GM18517 (cell line): ENCODE data around the gene MGST3.
"Not testable (repeated sequence)": the region's sequence is repeated elsewhere in the genome, so short reads cannot be mapped to it uniquely, and the experiment has no call there.

Experiments used
- ATAC-seq: cut with Tn5 transposase; IDR thresholded peaks from one replicate; pipeline ENCODE4 v1.9.1; 2021; ENCODE audit warnings: mild to moderate bottlenecking, moderate library complexity; ENCODE audit not compliant: unreplicated experiment

The MGST3 gene

GRCh38 chr1:165648919-165649572, 18.0 kb downstream of the MGST3 start:
- no peak for ATAC-seq

- no peak for ATAC-seq
These were observed 20.1 kb downstream of the MGST3 start for GRCh38 chr1:165650981-165651625.

- ATAC-seq = not testable (repeated sequence)
These were observed 27.9 kb downstream of the MGST3 start for GRCh38 chr1:165658766-165659580.

- no peak for ATAC-seq
These were observed 28.5 kb downstream of the MGST3 start for GRCh38 chr1:165659581-165659895.

GRCh38 chr1:165661703-165662102, 30.7 kb downstream of the MGST3 start:
- no peak for ATAC-seq

GRCh38 chr1:165662186-165662585, 31.2 kb downstream of the MGST3 start:
- ATAC-seq = no peak

GRCh38 chr1:165666152-165666825, 35.3 kb downstream of the MGST3 start:
- ATAC-seq = no peak

- ATAC-seq = no peak
These were observed 37.1 kb downstream of the MGST3 start for GRCh38 chr1:165668184-165668583.

- ATAC-seq = no peak
These were observed 40.5 kb downstream of the MGST3 start for GRCh38 chr1:165671526-165671925.

- no peak for ATAC-seq
These were observed 43.6 kb downstream of the MGST3 start for GRCh38 chr1:165674599-165674998.

GRCh38 chr1:165675794-165676193, 44.8 kb downstream of the MGST3 start:
- no peak for ATAC-seq

GRCh38 chr1:165678509-165678908, 47.5 kb downstream of the MGST3 start:
- no peak for ATAC-seq

- ATAC-seq = no peak
These were observed 48.4 kb downstream of the MGST3 start for GRCh38 chr1:165679282-165680036.

GRCh38 chr1:165680303-165680702, 49.3 kb downstream of the MGST3 start:
- ATAC-seq = no peak

GRCh38 chr1:165680773-165681172, 49.7 kb downstream of the MGST3 start:
- ATAC-seq = not testable (repeated sequence)

- no peak for ATAC-seq
These were observed 52.9 kb downstream of the MGST3 start for GRCh38 chr1:165683848-165684485.

GRCh38 chr1:165686121-165686970, 55.3 kb downstream of the MGST3 start:
- no peak for ATAC-seq

GRCh38 chr1:165686971-165687433, 56.0 kb downstream of the MGST3 start:
- no peak for ATAC-seq

GRCh38 chr1:165688046-165688445, 57.0 kb downstream of the MGST3 start:
- ATAC-seq = no peak
